GM23338 (cell line): Measurements from ENCODE around the gene VSX1.

Experiments used
- CREB1 ChIP-seq: fragments of 250-450 bp; sonication (Bioruptor Pico); IDR thresholded peaks from 2 replicates; pipeline ENCODE4 v1.5.0; 2020; ENCODE audit warnings: low read depth, mild to moderate bottlenecking, moderate library complexity
- CTCF ChIP-seq, 2 experiments: fragments of 200-600 bp in 1 of 2; sonication (generic) in 1 of 2; conservative IDR thresholded peaks; 2 replicates each; pipeline versions ENCODE4 v1.5.1 to v1.6.1; 2016 to 2017; ENCODE audit warnings: antibody characterized with exemption in 2 of 2, low read depth in 2 of 2, mild to moderate bottlenecking in 2 of 2, moderate library complexity in 1 of 2
- ETS1 ChIP-seq: IDR thresholded peaks from 2 replicates; pipeline ENCODE4 v1.6.1; 2016; ENCODE audit warnings: antibody characterized with exemption
- POLR2AphosphoS5 ChIP-seq: IDR thresholded peaks from 2 replicates; pipeline ENCODE4 v1.6.1; 2016; ENCODE audit warnings: antibody characterized with exemption, low read depth
- ZNF114 ChIP-seq: fragments of 250-450 bp; sonication (Bioruptor Pico); IDR thresholded peaks from 2 replicates; pipeline ENCODE4 v1.5.0; 2020; ENCODE audit warnings: mild to moderate bottlenecking, moderate library complexity

GRCh38 chr20:25052255-25053194 lies 29.4 kb downstream of the VSX1 start:
- no peak for TF ChIP-seq CTCF (conservative IDR thresholded peaks at IDR 0.05; ENCODE audit: low read depth in 2 of 2)
- no peak for TF ChIP-seq POLR2AphosphoS5
- TF ChIP-seq CREB1 = no peak
- TF ChIP-seq ZNF114 (CRISPR knock-in tag) = no peak
- no peak for TF ChIP-seq ETS1
